GM12878 (cell line): ENCODE measurements around the gene MAN2A2. TPM values are rescaled to one million over a fixed set of nuclear protein-coding genes. Genes with fewer than 3 reads are reported as not detected.

Experiments used
- ATAC-seq: fragments of 200-7000 bp; cut with Tn5 transposase; 3 replicates; pipeline ENCODE4 v1.9.1; 2020; ENCODE audit warnings: mild to moderate bottlenecking, moderate library complexity
- BruUV-seq: library from RNA; stranded (reverse); fragments of 400-500 nt; replicated peaks from 2 replicates; lab custom pipeline; 2021; lab: Mats Ljungman, UMichigan
- CTCF ChIA-PET: fragments of 300-600 bp; sonication (Branson Sonifier 250); formaldehyde crosslinking; extraction: SDS; loops from one replicate; lab custom pipeline; 2021; ENCODE audit warnings: inconsistent platforms; lab: Yijun Ruan, JAX
- POLR2A ChIA-PET: fragments of 350-600 bp; formaldehyde crosslinking; extraction: SDS; loops from one replicate; lab custom pipeline; 2021; ENCODE audit warnings: inconsistent platforms; lab: Charles Lee
- RAD21 ChIA-PET: fragments of 300-600 bp; sonication (Branson Sonifier 250); formaldehyde crosslinking; loops from one replicate; lab custom pipeline; 2023; ENCODE audit warnings: antibody characterized with exemption; ENCODE audit not compliant: unreplicated experiment; lab: Charles Lee
- SMC1A ChIA-PET: fragments of 300-600 bp; sonication (Branson Sonifier 250); formaldehyde crosslinking; loops from one replicate; lab custom pipeline; 2023; ENCODE audit not compliant: unreplicated experiment, uncharacterized antibody; lab: Charles Lee
- DNase-seq: peaks from one replicate; pipeline ENCODE4 v3.0.0-alpha.2; 2011; ENCODE audit warnings: low read depth, low spot score
- FAIRE-seq: peaks from 3 replicates; lab custom pipeline; 2011; peaks lifted over from hg19 to GRCh38; lab: Jason Lieb, UNC
- H2AFZ ChIP-seq: 2 replicates; pipeline ENCODE4 v1.6.0; 2011; ENCODE audit warnings: low read depth, low read length, control low read depth; ENCODE audit not compliant: control insufficient read depth
- H3K27ac ChIP-seq: 2 replicates; pipeline ENCODE4 v1.5.1; 2011; ENCODE audit warnings: control low read depth; ENCODE audit not compliant: control insufficient read depth, insufficient read depth
- H3K27me3 ChIP-seq, 2 experiments: replicated peaks in 1 of 2; 2 replicates each; pipeline versions ENCODE4 v1.6.0 to v1.6.1; 2011; ENCODE audit warnings: low read length in 1 of 2; ENCODE audit not compliant: control insufficient read depth in 2 of 2, insufficient read depth in 2 of 2
- H3K36me3 ChIP-seq, 2 experiments: 2 replicates each; pipeline ENCODE4 v1.5.1; 2011; ENCODE audit warnings: low read length in 1 of 2; ENCODE audit not compliant: control insufficient read depth in 2 of 2, insufficient read depth in 2 of 2
- H3K4me1 ChIP-seq: 2 replicates; pipeline ENCODE4 v1.6.1; 2011; ENCODE audit warnings: mild to moderate bottlenecking, low read length, moderate library complexity, mixed read lengths; ENCODE audit not compliant: control insufficient read depth, insufficient read depth
- H3K4me2 ChIP-seq: 2 replicates; pipeline ENCODE4 v1.6.0; 2011; ENCODE audit warnings: control low read depth; ENCODE audit not compliant: control insufficient read depth, insufficient read depth
- H3K4me3 ChIP-seq: fragments of 200-600 bp; sonication (generic); 2 replicates; pipeline ENCODE4 v1.5.1; 2016
- H3K79me2 ChIP-seq: 2 replicates; pipeline ENCODE4 v1.6.0; 2011; ENCODE audit warnings: low read length; ENCODE audit not compliant: control insufficient read depth, insufficient read depth
- H3K9ac ChIP-seq: 2 replicates; pipeline ENCODE4 v1.8.0; 2011; ENCODE audit warnings: low read length, control low read depth, mixed read lengths; ENCODE audit not compliant: control insufficient read depth, insufficient read depth
- H3K9me3 ChIP-seq: replicated peaks from 3 replicates; pipeline ENCODE4 v1.5.1; 2011; ENCODE audit warnings: mild to moderate bottlenecking, low read length; ENCODE audit not compliant: control insufficient read depth, insufficient read depth
- H4K20me1 ChIP-seq: 2 replicates; pipeline ENCODE4 v1.6.0; 2011; ENCODE audit not compliant: control insufficient read depth, insufficient read depth
- CHD1 ChIP-seq: IDR thresholded peaks from 2 replicates; pipeline ENCODE4 v1.6.1; 2012; ENCODE audit warnings: low read depth, low read length, improper control_type of control experiment
- CHD2 ChIP-seq: IDR thresholded peaks from 2 replicates; pipeline ENCODE4 v1.6.1; 2011; ENCODE audit warnings: low read depth, low read length, improper control_type of control experiment, borderline replicate concordance
- IKZF2 ChIP-seq, 2 experiments: fragments of 450-650 bp; IDR thresholded peaks; 2 replicates each; pipeline ENCODE4 v1.6.1; 2017; ENCODE audit warnings: mild to moderate bottlenecking in 2 of 2, moderate library complexity in 2 of 2
- PAX8 ChIP-seq: fragments of 450-650 bp; IDR thresholded peaks from 2 replicates; pipeline ENCODE4 v1.6.1; 2017; ENCODE audit warnings: mild to moderate bottlenecking, moderate library complexity
- RUNX3 ChIP-seq: IDR thresholded peaks from 2 replicates; pipeline ENCODE4 v1.6.1; 2012; ENCODE audit warnings: low read length, inconsistent platforms
- SMAD5 ChIP-seq: IDR thresholded peaks from 2 replicates; pipeline ENCODE4 v1.6.1; 2016; ENCODE audit warnings: antibody characterized with exemption, low read depth
- TCF3 ChIP-seq: IDR thresholded peaks from 2 replicates; pipeline ENCODE4 v1.6.1; 2012; ENCODE audit warnings: low read depth, mild to moderate bottlenecking, low read length, borderline replicate concordance; ENCODE audit not compliant: insufficient read depth
- WGBS: methylation state at CpG from one replicate; pipeline ENCODE4 v1.1.6; 2016; ENCODE audit warnings: low lambda C conversion rate; ENCODE audit not compliant: insufficient replicate concordance, insufficient coverage; ENCODE audit errors: missing lambda C conversion rate; 5-methylcytosine and 5-hydroxymethylcytosine counted together
- in situ Hi-C: fragments of 300-500 bp; cut with MboI; formaldehyde crosslinking; loops from 9 replicates; pipeline ENCODE4 v1.14.3; 2018; ENCODE audit warnings: mixed read lengths
- intact Hi-C: fragments of 100-400 bp; cut with micrococcal nuclease; formaldehyde crosslinking; loops from one replicate; pipeline ENCODE4 v1.14.2; 2022; ENCODE audit not compliant: unreplicated experiment
- polyA plus RNA-seq, 11 experiments: library from polyadenylated mRNA; depleted of rRNA in 4 of 11; unstranded in 6 of 11; stranded (reverse) in 5 of 11; fragments of >200 nt; fragmentation: Nextera tagmentation in 4 of 11; fragmentation: Illumina TruSeq in 1 of 11; extraction: Ambion mirVana in 4 of 11; extraction: Trizol in 1 of 11; gene quantifications; 1 replicate in 1 of 11; 2 replicates in 10 of 11; pipeline versions ENCODE4 v1.2.1 to v1.2.3, GENCODE V29; 2011 to 2016; ENCODE audit warnings: inconsistent platforms in 2 of 11, missing spikeins in 2 of 11, low read depth in 1 of 11
- total RNA-seq, 4 experiments: library from RNA; depleted of rRNA in 3 of 4; stranded (reverse); fragments of >200 nt in 3 of 4; fragmentation: Illumina TruSeq in 1 of 4; extraction: Trizol in 1 of 4; gene quantifications; 2 replicates each; pipeline versions ENCODE4 v1.2.1 to v1.2.3, GENCODE V29; 2013 to 2021
- TF ChIP-seq, protein P1 (sequence below): IDR thresholded peaks from 2 replicates; pipeline ENCODE4 v1.6.1; 2011; ENCODE audit warnings: borderline replicate concordance, low read depth, mild to moderate bottlenecking, moderate library complexity, low read length; ENCODE audit not compliant: insufficient read depth, poor library complexity, severe bottlenecking
- TF ChIP-seq, protein P2 (sequence below): fragments of 450-650 bp; IDR thresholded peaks from 2 replicates; pipeline ENCODE4 v1.6.1; 2018; ENCODE audit warnings: mild to moderate bottlenecking, low read depth, moderate library complexity; ENCODE audit not compliant: partially characterized antibody

The MAN2A2 gene
- total and polyA plus RNA-seq, 10 of the 15 experiments (the other 5 are each of a cell fraction or from before 2014, with no cell fraction given): 4.2 to 79.4 (median 23.2) TPM

DNA sequence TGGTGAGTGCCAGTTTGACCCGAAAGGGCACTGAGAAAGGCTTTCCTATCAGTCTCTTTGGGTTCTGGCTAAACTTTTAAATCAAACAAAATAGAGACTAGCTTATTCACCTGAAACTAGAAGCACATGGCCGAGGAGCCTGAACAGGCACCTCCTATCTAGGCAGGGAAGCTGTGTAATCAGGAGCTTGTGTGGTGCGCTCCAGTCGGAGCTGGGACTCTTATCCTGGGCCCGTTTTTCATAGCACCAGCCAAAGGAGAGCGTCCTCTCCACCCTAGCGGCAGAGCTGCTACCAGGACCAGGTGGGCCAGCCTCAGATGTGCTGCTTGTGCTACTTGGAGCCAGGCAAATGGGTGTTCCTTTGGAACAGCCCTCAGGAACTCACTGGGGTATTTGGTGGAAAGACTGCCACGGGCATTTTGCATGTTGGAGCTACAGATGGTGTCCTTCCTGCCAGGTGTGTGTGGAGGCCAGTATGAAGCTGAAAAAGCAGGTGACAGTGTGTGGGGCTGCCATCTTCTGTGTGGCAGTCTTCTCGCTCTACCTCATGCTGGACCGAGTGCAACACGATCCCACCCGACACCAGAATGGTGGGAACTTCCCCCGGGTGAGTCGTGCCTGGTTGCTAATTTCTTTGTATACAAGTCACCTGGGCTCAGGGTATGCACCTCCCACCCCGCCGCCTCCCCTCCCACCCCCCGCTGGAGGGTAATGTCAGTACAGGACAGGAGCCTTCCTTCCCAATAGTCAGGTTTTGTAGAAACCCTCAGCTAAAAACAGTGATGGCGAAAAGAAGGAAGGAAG lies 833 bp downstream of the MAN2A2 start:
- no peak for FAIRE-seq

More for the DNA sequence above, 833 bp downstream of the MAN2A2 start:
- H3K4me2 ChIP-seq: peak overlapping the region; percentile 80
- peaks cover 18 to 25% of the 10 kb centered on the region in 2 experiments for H3K36me3 ChIP-seq
- ChIA-PET POLR2A (interaction anchor here (0.6 to 7.6 kb wide), 7 partner anchors 15 to 254 kb away, joined by 3 to 113 read pairs (median 3); partner anchors contain the start of genes HDDC3 and UNC45A), SMC1A (interaction anchor here (0.7 to 12.3 kb wide), 11 partner anchors 11 to 256 kb away, joined by 3 to 225 read pairs (median 4); partner anchors contain the start of genes HDDC3 and UNC45A), RAD21 (interaction anchor here (1.4 to 9.2 kb wide), 8 partner anchors 15 to 584 kb away, joined by 3 to 193 read pairs (median 6); partner anchors contain the start of genes HDDC3 and UNC45A), CTCF (interaction anchor here (0.6 to 15.1 kb wide), 8 partner anchors 10 to 584 kb away, joined by 3 to 480 read pairs (median 4); partner anchors contain the start of genes HDDC3 and UNC45A)
- peak overlapping the region; percentile 88; the same call in 1 of the 2 replicates for H2AFZ ChIP-seq
- ATAC-seq (peak; percentile 2), DNase-seq (no peak)
- H3K27me3 ChIP-seq: no peaks in the 10 kb centered on the region
- peaks cover 12% of the 10 kb centered on the region for H3K4me1 ChIP-seq
- H3K4me3 ChIP-seq: peak overlapping the region; percentile 68
- BruUV-seq: TSS peak; percentile 58
- TF ChIP-seq, protein P1, sequence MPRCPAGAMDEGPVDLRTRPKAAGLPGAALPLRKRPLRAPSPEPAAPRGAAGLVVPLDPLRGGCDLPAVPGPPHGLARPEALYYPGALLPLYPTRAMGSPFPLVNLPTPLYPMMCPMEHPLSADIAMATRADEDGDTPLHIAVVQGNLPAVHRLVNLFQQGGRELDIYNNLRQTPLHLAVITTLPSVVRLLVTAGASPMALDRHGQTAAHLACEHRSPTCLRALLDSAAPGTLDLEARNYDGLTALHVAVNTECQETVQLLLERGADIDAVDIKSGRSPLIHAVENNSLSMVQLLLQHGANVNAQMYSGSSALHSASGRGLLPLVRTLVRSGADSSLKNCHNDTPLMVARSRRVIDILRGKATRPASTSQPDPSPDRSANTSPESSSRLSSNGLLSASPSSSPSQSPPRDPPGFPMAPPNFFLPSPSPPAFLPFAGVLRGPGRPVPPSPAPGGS: no peak
- no peak for TF ChIP-seq CHD2
- no peak for TF ChIP-seq IKZF2 (IDR thresholded peaks at IDR 0.05)
- TF ChIP-seq TCF3: no peak
- no peak for TF ChIP-seq CHD1
- TF ChIP-seq RUNX3: no peak
- TF ChIP-seq, protein P2, sequence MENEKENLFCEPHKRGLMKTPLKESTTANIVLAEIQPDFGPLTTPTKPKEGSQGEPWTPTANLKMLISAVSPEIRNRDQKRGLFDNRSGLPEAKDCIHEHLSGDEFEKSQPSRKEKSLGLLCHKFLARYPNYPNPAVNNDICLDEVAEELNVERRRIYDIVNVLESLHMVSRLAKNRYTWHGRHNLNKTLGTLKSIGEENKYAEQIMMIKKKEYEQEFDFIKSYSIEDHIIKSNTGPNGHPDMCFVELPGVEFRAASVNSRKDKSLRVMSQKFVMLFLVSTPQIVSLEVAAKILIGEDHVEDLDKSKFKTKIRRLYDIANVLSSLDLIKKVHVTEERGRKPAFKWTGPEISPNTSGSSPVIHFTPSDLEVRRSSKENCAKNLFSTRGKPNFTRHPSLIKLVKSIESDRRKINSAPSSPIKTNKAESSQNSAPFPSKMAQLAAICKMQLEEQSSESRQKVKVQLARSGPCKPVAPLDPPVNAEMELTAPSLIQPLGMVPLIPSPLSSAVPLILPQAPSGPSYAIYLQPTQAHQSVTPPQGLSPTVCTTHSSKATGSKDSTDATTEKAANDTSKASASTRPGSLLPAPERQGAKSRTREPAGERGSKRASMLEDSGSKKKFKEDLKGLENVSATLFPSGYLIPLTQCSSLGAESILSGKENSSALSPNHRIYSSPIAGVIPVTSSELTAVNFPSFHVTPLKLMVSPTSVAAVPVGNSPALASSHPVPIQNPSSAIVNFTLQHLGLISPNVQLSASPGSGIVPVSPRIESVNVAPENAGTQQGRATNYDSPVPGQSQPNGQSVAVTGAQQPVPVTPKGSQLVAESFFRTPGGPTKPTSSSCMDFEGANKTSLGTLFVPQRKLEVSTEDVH: no peak
- TF ChIP-seq SMAD5: no peak
- no peak for TF ChIP-seq PAX8
- H3K79me2 ChIP-seq: peaks cover 18% of the 10 kb centered on the region
- intact Hi-C loops: loop anchor here (2.0 kb wide), 1 partner anchor 19 kb away; no protein-coding TSS in a partner anchor
- H3K27ac ChIP-seq: peak overlapping the region; percentile 62
- H3K9me3 ChIP-seq: no peaks in the 10 kb centered on the region
- in situ Hi-C loops: no loop called here
- 76% methylated on average over 17 of the region's 18 CpGs for WGBS
- no peaks in the 10 kb centered on the region; the same call in 1 of the 2 replicates for H4K20me1 ChIP-seq
- H3K9ac ChIP-seq: peak overlapping the region; percentile 54
